ENCODE measurements around the gene ADCY10. TPM values are rescaled to one million over a fixed set of nuclear protein-coding genes. Genes with fewer than 3 reads are reported as not detected.

ADCY10 gene
- total and polyA plus RNA-seq, 2 donors (not counting 3 experiments of a cell fraction or from before 2014, with no cell fraction given) = not detected

DNA sequence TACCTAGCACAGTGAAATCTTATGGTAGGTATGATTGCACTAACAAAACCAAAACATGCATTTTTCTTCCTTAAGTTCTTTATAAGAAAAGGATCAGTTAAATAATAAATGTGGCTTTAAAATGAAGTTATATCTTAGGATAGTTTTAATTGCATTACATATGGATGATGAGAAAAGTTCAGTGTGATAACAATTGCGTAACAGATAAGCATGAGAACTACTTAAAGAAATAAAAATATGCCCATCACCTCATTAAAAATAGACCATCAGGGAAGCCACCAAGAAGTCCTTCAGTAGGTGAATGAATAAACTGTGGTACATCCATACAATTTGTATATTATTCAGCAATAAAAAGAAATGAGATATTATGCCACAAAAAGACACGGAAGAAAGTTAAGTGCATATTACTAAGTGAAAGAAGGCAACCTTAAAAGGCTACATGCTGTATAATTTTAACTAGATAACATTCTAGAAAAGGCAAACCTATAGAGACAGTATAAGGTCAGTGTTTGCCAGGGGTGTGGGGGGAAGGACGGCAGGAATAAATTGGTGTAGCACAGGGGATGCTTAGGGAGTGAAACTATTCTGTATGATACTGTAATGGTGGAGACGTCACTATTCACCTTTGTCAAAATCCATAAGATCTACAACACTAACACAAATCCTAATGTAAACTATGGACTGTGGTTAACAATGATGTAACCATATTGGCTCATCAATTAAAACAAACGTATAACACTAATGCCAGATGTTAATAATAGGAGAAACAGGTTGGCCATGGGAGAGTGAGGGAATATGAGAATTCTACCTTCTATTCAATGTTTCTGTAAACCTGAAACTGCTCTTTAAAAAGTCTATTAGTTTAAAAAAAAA lies 149.2 kb downstream of the ADCY10 start:
- DNase-seq (ENCODE audit: low read depth, low spot score) (no peak), FAIRE-seq (no peak)
- no TSS peak for BruUV-seq (replicated peaks)
- Histone ChIP-seq H3K4me3 (replicated peaks in 1 of 3; ENCODE audit: insufficient read depth in 1 of 3, low read depth in 1 of 3, low read length in 3 of 3) (no peak overlapping the region), H3K79me2 (ENCODE audit: control insufficient read depth, insufficient read depth, low read length) (peaks cover 36% of the 10 kb centered on the region), H4K20me1 (replicated peaks; ENCODE audit: control insufficient read depth, extremely low read depth, insufficient read depth, low read length) (peaks cover 3% of the 10 kb centered on the region), H3K27ac (ENCODE audit: insufficient read depth, low read depth, low read length) (no peak overlapping the region), H3K27me3 (ENCODE audit: control insufficient read depth in 2 of 2, insufficient read depth in 2 of 2, low read length in 2 of 2) (no peaks in the 10 kb centered on the region), H3K4me2 (ENCODE audit: insufficient read depth, low read length) (no peak overlapping the region), H3K36me3 (ENCODE audit: control insufficient read depth in 2 of 2, extremely low read depth in 1 of 2, insufficient read depth in 2 of 2, low read length in 2 of 2) (peaks cover 2 to 4% of the 10 kb centered on the region in 2 experiments), H3K9me3 (replicated peaks; ENCODE audit: control insufficient read depth, insufficient read depth, low read length) (no peaks in the 10 kb centered on the region), H3K9ac (replicated peaks; ENCODE audit: extremely low read depth, insufficient read depth, low read length) (no peak overlapping the region), H2AFZ (ENCODE audit: low read depth, low read length) (no peak overlapping the region), H3K9me1 (replicated peaks; ENCODE audit: control insufficient read depth, extremely low read depth, insufficient read depth, low read length) (no peaks in the 10 kb centered on the region), H3K4me1 (ENCODE audit: control insufficient read depth, extremely low read depth, insufficient read depth, low read length) (no peaks in the 10 kb centered on the region)
- intact Hi-C loops (cut with micrococcal nuclease) = no loop called here
- no peak for TF ChIP-seq CTCF (IDR thresholded peaks at IDR 0.05; ENCODE audit: extremely low read depth in 1 of 2, insufficient read depth in 1 of 2, low read depth in 1 of 2, low read length in 2 of 2)
- no peak for TF ChIP-seq GATA2 (IDR thresholded peaks at IDR 0.05; ENCODE audit: insufficient read depth, insufficient read length, low read depth, low read length)
- no peak for TF ChIP-seq MYC (IDR thresholded peaks at IDR 0.05; ENCODE audit: low read depth, low read length)
- no peak for TF ChIP-seq JUN (IDR thresholded peaks at IDR 0.05; ENCODE audit: borderline replicate concordance, insufficient read depth, insufficient read length, low read depth)
- TF ChIP-seq POLR2AphosphoS5 (IDR thresholded peaks at IDR 0.05; ENCODE audit: insufficient read depth, low read depth, low read length) = no peak
- no peak for TF ChIP-seq EZH2 (IDR thresholded peaks at IDR 0.05; ENCODE audit: borderline replicate concordance, low read depth, low read length, severe bottlenecking)
- TF ChIP-seq FOS (IDR thresholded peaks at IDR 0.05; ENCODE audit: borderline replicate concordance, insufficient read depth, low read length) = no peak
- TF ChIP-seq, protein P1, sequence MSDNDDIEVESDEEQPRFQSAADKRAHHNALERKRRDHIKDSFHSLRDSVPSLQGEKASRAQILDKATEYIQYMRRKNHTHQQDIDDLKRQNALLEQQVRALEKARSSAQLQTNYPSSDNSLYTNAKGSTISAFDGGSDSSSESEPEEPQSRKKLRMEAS (IDR thresholded peaks at IDR 0.05; ENCODE audit: insufficient read depth, insufficient read length) = no peak
- no peak for TF ChIP-seq POLR2A (IDR thresholded peaks at IDR 0.05; ENCODE audit: low read depth, low read length)
- dilution Hi-C loops (cut with MboI; ENCODE audit: extremely low pct_ligation_motif_present, low sequenced_read_pairs) = no loop called here
- POLR2A ChIA-PET = no interaction called here
- CTCF ChIA-PET = no interaction called here
